HG03159 (cell line): ENCODE data around the gene EPHB6.

Experiments
- ATAC-seq: cut with Tn5 transposase; IDR thresholded peaks from one replicate; pipeline ENCODE4 v1.9.1; 2021; ENCODE audit warnings: mild to moderate bottlenecking, moderate library complexity; ENCODE audit not compliant: unreplicated experiment

Gene EPHB6

GRCh38 chr7:142863891-142864685, 9.2 kb downstream of the EPHB6 start:
- ATAC-seq: no peak

DNA sequence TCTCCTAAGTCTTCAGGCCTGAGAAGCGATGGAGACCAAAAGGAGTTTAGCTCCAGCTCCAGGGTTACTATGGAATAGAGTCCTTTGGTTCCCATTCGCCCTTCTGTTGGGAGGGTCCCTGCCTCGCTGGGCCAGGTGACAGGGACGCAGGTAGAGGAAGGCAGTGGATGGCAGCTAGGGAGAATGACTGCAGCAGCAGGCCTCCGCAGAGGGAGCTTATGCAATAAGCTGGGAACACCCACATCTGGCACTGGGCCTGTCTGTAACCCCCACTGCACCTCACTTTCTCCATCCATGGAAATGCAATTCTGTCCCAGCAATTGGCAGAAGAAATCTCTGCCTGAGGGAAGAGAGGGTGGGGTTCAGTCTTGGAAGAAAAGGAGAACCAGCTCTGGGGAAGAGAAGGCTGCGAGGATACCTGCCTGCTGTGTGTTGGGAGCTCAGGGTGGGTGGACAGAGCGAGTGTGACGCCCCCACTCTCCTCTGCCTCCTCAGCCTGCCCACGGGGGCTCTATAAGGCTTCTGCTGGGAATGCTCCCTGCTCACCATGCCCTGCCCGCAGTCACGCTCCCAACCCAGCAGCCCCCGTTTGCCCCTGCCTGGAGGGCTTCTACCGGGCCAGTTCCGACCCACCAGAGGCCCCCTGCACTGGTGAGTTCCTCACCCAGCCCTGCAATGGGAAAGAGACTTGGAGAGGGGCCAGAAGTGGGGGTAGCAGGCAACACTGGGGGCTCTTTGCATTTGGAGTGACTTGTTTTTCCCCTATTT, 10.3 kb downstream of the EPHB6 start:
- ATAC-seq: no peak

- no peak for ATAC-seq
Observed at GRCh38 chr7:142865766-142866165, 10.9 kb downstream of the EPHB6 start.

DNA sequence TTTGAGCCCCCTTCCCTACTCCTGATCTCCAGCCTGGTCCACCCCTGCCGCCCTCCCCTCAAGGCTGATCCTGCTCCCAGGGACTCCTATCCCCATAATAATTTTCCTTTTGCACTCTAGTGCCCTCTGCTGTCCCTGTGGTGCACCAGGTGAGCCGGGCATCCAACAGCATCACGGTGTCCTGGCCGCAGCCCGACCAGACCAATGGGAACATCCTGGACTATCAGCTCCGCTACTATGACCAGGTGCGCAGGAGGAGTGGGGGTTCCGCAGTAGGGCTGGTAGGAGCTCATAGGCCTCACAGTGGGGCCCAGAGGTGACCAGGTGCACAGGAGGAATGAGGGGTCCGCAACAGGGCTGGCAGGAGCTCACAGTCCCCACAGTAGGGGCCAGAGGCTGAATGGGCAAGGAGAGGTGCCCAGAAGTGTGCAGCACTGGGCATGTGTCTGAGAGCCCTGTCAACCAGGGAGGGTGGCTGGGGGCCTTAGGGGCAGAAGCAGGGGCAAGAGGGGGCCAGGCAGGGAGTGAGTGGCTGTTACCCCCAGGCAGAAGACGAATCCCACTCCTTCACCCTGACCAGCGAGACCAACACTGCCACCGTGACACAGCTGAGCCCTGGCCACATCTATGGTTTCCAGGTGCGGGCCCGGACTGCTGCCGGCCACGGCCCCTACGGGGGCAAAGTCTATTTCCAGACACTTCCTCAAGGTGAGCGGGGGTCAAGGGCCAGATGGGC, 11.7 kb downstream of the EPHB6 start:
- no peak for ATAC-seq

GRCh38 chr7:142867097-142867378, 12.2 kb downstream of the EPHB6 start:
- no peak for ATAC-seq

GRCh38 chr7:142867398-142868187, 12.7 kb downstream of the EPHB6 start:
- no peak for ATAC-seq

GRCh38 chr7:142868188-142868985, 13.5 kb downstream of the EPHB6 start:
- no peak for ATAC-seq

DNA sequence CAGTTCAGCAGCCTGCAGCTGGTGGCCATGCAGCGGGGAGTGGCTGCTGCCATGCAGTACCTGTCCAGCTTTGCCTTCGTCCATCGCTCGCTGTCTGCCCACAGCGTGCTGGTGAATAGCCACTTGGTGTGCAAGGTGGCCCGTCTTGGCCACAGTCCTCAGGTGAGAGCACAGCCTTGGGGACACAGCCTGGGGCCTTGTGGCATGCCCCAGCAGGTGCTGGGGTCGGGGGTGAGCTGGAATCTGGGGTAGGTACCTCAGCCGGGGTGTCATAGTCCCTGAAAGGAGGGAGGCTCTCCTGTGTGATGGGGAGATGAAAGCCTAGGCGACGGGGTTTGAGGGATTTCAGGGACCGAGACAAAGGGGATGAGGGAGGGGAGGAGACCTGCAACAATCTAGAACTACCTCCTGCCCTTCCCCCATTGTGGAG, 14.1 kb downstream of the EPHB6 start:
- no peak for ATAC-seq

GRCh38 chr7:142869434-142869833, 14.6 kb downstream of the EPHB6 start:
- ATAC-seq: no peak

GRCh38 chr7:142870147-142870559, 15.3 kb downstream of the EPHB6 start:
- ATAC-seq: no peak

- ATAC-seq: no peak
Observed at GRCh38 chr7:142870566-142871259, 15.8 kb downstream of the EPHB6 start.

- ATAC-seq: no peak
Observed at GRCh38 chr7:142871260-142872105, 16.6 kb downstream of the EPHB6 start.

DNA sequence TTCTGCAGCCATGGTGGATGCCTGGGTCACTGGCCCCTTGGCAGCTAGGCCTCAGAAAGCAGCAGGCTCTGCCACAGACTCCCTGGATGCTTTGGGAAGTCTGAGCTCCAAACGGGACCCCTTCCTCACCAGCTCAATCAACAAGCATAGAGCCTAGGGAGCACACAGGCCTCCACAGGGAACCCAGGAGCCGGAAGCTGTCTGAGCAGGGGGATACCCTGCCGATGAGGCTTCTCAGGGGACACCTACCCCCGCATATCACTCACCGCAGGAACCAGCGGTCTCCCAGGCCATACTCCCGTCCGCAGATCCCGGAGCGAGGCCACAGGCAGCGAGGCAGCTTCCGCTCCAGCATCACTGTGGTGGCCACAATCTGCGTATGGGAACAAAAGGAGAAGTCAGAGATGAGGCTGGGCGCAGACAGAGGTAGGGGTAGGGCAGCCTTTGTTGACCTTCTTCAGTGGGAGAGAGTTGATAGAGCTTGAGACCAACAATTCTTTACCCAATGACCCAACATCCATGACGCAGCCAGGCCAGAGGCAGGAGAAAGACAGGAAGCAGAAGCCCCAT, 17.3 kb downstream of the EPHB6 start:
- no peak for ATAC-seq

- peak; percentile 85 for ATAC-seq
Observed at GRCh38 chr7:142873281-142873784, 18.5 kb downstream of the EPHB6 start.

DNA sequence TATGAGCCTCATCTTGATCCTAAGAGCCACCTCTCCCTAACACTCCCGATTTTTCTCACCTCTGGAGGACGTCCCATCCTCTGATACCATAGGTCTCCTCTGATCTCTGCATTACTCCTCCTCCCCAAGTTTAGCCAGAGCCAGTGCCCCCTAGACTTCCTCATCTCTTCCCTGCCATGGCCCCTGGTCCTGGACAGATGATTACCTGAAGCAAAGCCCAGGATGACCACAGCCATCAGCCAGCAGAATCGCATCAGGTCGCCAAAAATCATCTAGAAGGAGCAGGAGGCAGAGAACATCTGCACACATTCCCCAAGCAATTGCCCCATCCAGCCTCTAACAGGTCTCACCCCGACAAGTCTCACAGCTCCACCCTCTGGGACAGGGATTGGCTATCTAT, 19.0 kb downstream of the EPHB6 start:
- ATAC-seq: no peak

DNA sequence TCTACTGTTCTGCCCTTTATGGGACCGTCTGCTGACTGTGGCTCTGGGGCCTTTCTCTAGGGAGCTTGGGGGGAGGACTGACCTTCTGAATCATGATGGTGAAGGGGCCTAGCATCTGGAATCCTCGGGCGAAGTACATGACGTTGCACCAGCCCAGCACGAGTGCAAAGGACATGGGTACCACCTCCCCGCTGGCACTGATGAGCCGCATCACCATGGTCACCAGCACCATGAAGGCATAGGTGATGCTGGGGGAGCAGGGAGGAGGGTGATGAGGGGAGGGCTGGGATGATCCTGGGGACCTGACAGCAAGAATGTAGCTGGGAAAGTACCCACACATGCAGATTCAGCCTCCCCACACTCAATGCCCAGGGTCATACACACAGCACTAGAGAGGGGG, 19.5 kb downstream of the EPHB6 start:
- ATAC-seq: no peak

DNA sequence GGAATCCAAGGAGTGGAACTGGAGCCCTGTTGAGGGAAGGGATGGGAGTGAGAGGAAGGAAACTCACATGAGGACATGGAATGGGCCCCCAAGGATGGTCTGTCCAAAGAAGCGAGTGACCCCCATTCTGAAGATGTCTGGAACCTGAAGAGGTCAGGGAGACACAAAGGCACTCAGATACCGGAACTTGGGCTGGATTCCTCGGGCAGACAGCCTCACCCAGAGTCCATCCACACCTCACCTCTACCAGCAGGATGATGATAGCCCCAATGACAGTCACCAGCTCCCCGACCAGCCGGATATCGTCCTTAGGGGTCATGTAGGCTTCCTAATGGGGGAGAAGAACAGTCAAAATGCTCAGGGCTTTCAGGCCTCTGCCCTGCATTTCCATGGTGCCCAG, 20.0 kb downstream of the EPHB6 start:
- ATAC-seq: no peak

DNA sequence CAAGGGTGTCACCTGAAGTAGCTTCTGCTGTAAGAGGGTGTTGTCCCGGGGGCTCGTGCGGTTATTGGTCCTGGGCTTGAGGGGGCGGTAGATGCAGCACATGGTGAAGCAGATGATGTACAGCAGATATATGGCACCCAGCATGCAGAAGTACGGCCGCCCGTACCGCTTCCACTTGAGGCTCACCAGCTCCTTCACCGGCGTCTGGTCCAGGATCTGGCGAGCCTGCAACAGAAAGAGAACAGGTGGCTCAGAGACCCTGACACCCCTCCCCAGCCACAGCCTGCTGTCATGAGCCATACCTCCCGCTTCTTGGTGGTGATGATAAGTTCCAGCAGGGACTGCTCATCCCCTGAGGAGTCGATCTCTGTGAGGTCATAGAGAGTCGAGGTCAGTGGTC, 20.6 kb downstream of the EPHB6 start:
- ATAC-seq: no peak
